DOHH2 (cell line): ENCODE results near the gene EMSY.

Experiments used
- EZH2phosphoT487 ChIP-seq: fragments of 200-600 bp; sonication (generic); IDR thresholded peaks from 2 replicates; pipeline ENCODE4 v1.6.1; 2017; ENCODE audit warnings: borderline replicate concordance, mild to moderate bottlenecking, antibody characterized with exemption, low read length, moderate library complexity, mixed read lengths
- TF ChIP-seq, protein P1 (sequence below): fragments of 200-600 bp; sonication (generic); IDR thresholded peaks from one replicate; pipeline ENCODE4 v1.5.1; 2014; ENCODE audit warnings: antibody characterized with exemption, mild to moderate bottlenecking, low read depth, low read length; ENCODE audit not compliant: poor library complexity, severe bottlenecking

DNA sequence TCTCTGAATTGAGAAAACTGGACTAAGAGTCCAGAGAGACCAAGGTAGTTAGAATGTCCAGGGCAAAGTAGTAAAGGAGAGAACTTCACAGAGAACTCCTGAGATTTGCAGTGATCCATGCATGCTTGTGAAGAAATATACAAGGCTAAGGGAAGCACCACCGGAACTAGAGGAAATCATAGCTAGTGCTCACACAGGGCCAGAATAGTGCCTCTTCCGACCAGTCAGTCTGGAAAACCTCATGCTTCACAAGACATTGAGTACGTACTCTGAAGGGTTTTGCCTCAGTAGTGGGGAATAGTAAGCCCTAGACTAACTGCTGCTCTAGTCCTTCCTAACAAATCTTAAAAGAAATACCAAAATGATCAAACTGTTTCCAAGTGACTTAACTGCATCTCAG lies 117.7 kb downstream of the EMSY start:
- TF ChIP-seq, protein P1, sequence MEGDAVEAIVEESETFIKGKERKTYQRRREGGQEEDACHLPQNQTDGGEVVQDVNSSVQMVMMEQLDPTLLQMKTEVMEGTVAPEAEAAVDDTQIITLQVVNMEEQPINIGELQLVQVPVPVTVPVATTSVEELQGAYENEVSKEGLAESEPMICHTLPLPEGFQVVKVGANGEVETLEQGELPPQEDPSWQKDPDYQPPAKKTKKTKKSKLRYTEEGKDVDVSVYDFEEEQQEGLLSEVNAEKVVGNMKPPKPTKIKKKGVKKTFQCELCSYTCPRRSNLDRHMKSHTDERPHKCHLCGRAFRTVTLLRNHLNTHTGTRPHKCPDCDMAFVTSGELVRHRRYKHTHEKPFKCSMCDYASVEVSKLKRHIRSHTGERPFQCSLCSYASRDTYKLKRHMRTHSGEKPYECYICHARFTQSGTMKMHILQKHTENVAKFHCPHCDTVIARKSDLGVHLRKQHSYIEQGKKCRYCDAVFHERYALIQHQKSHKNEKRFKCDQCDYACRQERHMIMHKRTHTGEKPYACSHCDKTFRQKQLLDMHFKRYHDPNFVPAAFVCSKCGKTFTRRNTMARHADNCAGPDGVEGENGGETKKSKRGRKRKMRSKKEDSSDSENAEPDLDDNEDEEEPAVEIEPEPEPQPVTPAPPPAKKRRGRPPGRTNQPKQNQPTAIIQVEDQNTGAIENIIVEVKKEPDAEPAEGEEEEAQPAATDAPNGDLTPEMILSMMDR, result no peak
- no peak for TF ChIP-seq EZH2phosphoT487
